C4-2B (cell line): Measurements from ENCODE around the gene SPAG9.
A peak's percentile ranks its signal among the peaks of the same experiment; 100 is the strongest.

Experiments used
- H3K27ac ChIP-seq: fragments of 450-650 bp; 2 replicates; pipeline ENCODE4 v1.5.1; 2017
- CTCF ChIP-seq: fragments of 450-650 bp; conservative IDR thresholded peaks from 2 replicates; pipeline ENCODE4 v1.5.1; 2017; ENCODE audit warnings: mild to moderate bottlenecking
- ZFX ChIP-seq: fragments of 450-650 bp; IDR thresholded peaks from 2 replicates; pipeline ENCODE4 v1.6.1; 2017

Gene SPAG9

GRCh38 chr17:50945779-50946222 is 174.9 kb downstream of the SPAG9 start:
- peak overlapping the region; percentile 100 for H3K27ac ChIP-seq
- TF ChIP-seq CTCF (no peak), ZFX (no peak)

GRCh38 chr17:50944902-50945720 is 175.6 kb downstream of the SPAG9 start:
- H3K27ac ChIP-seq = peak overlapping the region; percentile 100

GRCh38 chr17:50944054-50944901 is 176.4 kb downstream of the SPAG9 start:
- H3K27ac ChIP-seq = peak overlapping the region; percentile 100
- TF ChIP-seq CTCF = no peak
- peak; percentile 87 for TF ChIP-seq ZFX

More at GRCh38 chr17:50944902-50945720, 175.6 kb downstream of the SPAG9 start:
- TF ChIP-seq CTCF (no peak), ZFX (no peak)

- TF ChIP-seq CTCF (no peak), ZFX (no peak)
- H3K27ac ChIP-seq = peak overlapping the region; percentile 100
These were observed 177.1 kb downstream of the SPAG9 start for GRCh38 chr17:50943575-50943933.

GRCh38 chr17:50941676-50942048 is 179.0 kb downstream of the SPAG9 start:
- H3K27ac ChIP-seq = peak overlapping the region; percentile 100

- TF ChIP-seq CTCF (no peak), ZFX (no peak)
- peak overlapping the region; percentile 11 for H3K27ac ChIP-seq
These were observed 180.6 kb downstream of the SPAG9 start for GRCh38 chr17:50939795-50940684.

GRCh38 chr17:50939542-50939794 is 181.2 kb downstream of the SPAG9 start:
- H3K27ac ChIP-seq = peak overlapping the region; percentile 11; the same call in 1 of the 2 replicates
- TF ChIP-seq ZFX = no peak
